Esophagus squamous epithelium (tissue), 4 donors: ENCODE measurements around the gene LHX1.

ENCODE experiments used
- POLR2A ChIP-seq, 4 donors: fragments of 450-650 bp; IDR thresholded peaks; one replicate each; pipeline ENCODE4 v1.6.1; 2017; ENCODE audit warnings: antibody characterized with exemption in 4 of 4, mild to moderate bottlenecking in 4 of 4, moderate library complexity in 3 of 4
- TF ChIP-seq, protein P1 (sequence below), 6 experiments: fragments of 450-650 bp in 4 of 6; fragments of 200-600 bp in 2 of 6; sonication (generic) in 2 of 6; IDR thresholded peaks; one replicate each; pipeline ENCODE4 v1.5.1; 2016 to 2019; ENCODE audit warnings: antibody characterized with exemption in 6 of 6, mild to moderate bottlenecking in 4 of 6, moderate library complexity in 4 of 6

DNA sequence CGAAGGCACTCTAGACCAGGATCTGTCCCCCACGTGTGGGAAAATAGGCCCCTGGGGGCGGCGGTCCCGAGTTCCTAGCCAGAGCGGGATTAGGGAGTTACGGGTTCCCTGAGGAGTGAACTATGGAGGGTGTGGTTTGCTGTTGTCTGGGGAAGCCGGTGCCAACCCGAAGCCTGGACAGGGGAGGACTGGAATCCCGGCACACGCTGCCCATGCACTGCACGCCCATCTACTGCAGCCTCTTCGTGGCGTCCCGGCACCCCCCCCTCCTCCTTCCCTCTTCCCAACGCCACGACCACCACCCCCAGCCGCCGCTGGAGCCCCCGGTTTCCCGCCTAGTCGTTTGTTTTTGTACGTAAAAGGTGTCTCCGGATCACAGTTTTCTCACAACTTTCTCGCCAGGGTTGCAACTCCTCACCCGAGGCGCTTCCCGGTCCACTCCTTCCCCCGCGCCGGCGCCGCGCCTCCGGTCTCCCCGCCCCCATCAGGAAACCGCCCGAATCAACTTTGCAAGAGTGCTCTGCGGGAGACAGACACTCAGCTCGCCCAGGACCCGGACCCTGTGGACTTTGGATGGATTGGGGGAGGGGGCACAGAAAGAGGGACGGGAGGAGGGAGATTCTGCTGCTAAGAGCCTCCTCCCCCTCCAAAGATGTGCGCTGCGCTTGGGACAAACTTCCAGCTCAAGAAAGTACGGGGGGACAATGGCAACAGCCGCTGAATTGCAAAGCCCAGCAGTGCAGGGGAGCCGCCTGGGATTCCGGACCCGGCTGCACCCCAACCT lies 1.4 kb upstream of the LHX1 start:
- TF ChIP-seq, protein P1, sequence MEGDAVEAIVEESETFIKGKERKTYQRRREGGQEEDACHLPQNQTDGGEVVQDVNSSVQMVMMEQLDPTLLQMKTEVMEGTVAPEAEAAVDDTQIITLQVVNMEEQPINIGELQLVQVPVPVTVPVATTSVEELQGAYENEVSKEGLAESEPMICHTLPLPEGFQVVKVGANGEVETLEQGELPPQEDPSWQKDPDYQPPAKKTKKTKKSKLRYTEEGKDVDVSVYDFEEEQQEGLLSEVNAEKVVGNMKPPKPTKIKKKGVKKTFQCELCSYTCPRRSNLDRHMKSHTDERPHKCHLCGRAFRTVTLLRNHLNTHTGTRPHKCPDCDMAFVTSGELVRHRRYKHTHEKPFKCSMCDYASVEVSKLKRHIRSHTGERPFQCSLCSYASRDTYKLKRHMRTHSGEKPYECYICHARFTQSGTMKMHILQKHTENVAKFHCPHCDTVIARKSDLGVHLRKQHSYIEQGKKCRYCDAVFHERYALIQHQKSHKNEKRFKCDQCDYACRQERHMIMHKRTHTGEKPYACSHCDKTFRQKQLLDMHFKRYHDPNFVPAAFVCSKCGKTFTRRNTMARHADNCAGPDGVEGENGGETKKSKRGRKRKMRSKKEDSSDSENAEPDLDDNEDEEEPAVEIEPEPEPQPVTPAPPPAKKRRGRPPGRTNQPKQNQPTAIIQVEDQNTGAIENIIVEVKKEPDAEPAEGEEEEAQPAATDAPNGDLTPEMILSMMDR (IDR thresholded peaks at IDR 0.05), result no peak
- TF ChIP-seq POLR2A (IDR thresholded peaks at IDR 0.05), result no peak
